HCT116 (cell line): ENCODE data around the gene CYP4A22. TPM values are rescaled to one million over a fixed set of nuclear protein-coding genes. Genes with fewer than 3 reads are reported as not detected.

Source experiments
- CEBPB ChIP-seq: IDR thresholded peaks from 2 replicates; pipeline ENCODE4 v1.6.1; 2012; ENCODE audit warnings: low read depth
- EZH2phosphoT487 ChIP-seq: fragments of 200-600 bp; IDR thresholded peaks from 2 replicates; pipeline ENCODE4 v1.6.1; 2018; ENCODE audit warnings: antibody characterized with exemption, borderline replicate concordance
- ZFX ChIP-seq: fragments of 450-650 bp; IDR thresholded peaks from 2 replicates; pipeline ENCODE4 v1.6.1; 2017
- total RNA-seq: library from RNA; stranded (reverse); gene quantifications from one replicate; pipeline ENCODE4 v1.2.1, GENCODE V29; 2021; ENCODE audit not compliant: unreplicated experiment
- TF ChIP-seq, protein P1 (sequence below): IDR thresholded peaks from 2 replicates; pipeline ENCODE4 v1.6.1; 2011; ENCODE audit warnings: mild to moderate bottlenecking, low read length, moderate library complexity; ENCODE audit not compliant: insufficient replicate concordance; ENCODE audit errors: extremely low read depth

Gene CYP4A22
- total RNA-seq, 1 experiment from 2014 or later: not detected

DNA sequence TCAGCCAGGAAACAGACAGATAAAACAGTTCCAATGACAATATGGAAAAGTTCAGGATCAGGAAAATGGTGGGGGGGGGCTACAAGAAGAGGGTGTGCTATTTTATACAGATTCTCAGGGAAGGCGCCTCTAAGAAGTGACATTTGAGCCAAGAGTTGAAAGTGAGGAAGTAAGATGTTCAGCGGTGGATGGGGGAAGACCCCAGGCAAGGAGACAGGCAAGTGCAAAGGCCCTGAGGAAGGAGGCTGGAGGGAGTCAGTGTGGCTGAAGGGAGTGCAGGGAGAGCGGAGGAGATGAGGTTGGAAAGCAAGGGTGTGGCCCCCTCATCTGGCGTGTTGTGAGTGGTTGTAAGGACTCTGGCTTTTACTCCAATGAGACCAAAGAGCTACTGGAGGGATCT lies 61.0 kb downstream of the CYP4A22 start (continued):
- TF ChIP-seq, protein P1, sequence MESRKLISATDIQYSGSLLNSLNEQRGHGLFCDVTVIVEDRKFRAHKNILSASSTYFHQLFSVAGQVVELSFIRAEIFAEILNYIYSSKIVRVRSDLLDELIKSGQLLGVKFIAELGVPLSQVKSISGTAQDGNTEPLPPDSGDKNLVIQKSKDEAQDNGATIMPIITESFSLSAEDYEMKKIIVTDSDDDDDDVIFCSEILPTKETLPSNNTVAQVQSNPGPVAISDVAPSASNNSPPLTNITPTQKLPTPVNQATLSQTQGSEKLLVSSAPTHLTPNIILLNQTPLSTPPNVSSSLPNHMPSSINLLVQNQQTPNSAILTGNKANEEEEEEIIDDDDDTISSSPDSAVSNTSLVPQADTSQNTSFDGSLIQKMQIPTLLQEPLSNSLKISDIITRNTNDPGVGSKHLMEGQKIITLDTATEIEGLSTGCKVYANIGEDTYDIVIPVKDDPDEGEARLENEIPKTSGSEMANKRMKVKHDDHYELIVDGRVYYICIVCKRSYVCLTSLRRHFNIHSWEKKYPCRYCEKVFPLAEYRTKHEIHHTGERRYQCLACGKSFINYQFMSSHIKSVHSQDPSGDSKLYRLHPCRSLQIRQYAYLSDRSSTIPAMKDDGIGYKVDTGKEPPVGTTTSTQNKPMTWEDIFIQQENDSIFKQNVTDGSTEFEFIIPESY: no peak
- TF ChIP-seq CEBPB: no peak
- TF ChIP-seq EZH2phosphoT487: no peak
- no peak for TF ChIP-seq ZFX

Other genes with a start within 250 kb of the CYP4A22 start
- not detected for gene CYP4A11, start 196.0 kb upstream of the CYP4A22 start, total RNA-seq
- not detected for gene CYP4X1, start 113.8 kb upstream of the CYP4A22 start, total RNA-seq
- not detected for gene CYP4Z1, start 70.2 kb upstream of the CYP4A22 start, total RNA-seq
- gene PDZK1IP1, start 52.6 kb downstream of the CYP4A22 start, total RNA-seq: not detected
- gene TAL1, start 94.8 kb downstream of the CYP4A22 start, total RNA-seq: 0.05 TPM
- 34.4 TPM for gene STIL, start 176.7 kb downstream of the CYP4A22 start, total RNA-seq
- gene CMPK1, start 196.3 kb downstream of the CYP4A22 start, total RNA-seq: 78.4 TPM